ENCODE data around the gene GLB1L3. TPM values are rescaled to one million over a fixed set of nuclear protein-coding genes. Genes with fewer than 3 reads are reported as not detected.

GLB1L3 gene
- total and polyA plus RNA-seq, 2 of the 4 experiments (the other 2 are of a cell fraction) = not detected

DNA sequence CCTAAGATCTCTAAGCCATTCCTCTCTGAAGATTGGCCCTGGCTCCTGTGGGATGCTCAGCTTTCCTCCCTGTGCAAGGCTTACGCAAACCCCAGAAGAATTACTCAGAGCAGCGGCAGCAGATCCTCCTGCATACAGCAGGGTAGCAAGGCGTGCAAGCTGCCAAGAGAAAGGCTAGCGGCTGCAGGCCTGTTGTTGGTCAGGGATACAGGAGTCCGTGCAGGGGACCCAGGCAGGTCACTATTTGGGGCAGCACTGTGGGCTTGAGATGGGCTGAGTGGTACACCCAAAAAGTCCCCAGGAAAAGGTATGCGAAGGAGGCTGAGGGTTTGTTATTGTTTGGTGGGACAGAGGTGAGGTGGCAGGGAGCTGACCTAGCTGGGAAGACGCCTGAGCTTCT is 57.1 kb downstream of the GLB1L3 start:
- Histone ChIP-seq H3K9me3 (ENCODE audit: control insufficient read depth, insufficient read depth, low read length) (no peaks in the 10 kb centered on the region; the same call in 1 of the 2 replicates), H3K18ac (ENCODE audit: low read depth, low read length) (no peak overlapping the region), H3K79me1 (ENCODE audit: low read depth in 1 of 2, low read length in 2 of 2) (no peaks in the 10 kb centered on the region), H3K9me1 (ENCODE audit: insufficient read depth, low read length) (no peaks in the 10 kb centered on the region), H3K36me3 (ENCODE audit: control insufficient read depth, insufficient read depth, low read length) (no peaks in the 10 kb centered on the region), H2AFZ (replicated peaks; ENCODE audit: low read length, poor library complexity) (no peak overlapping the region), H4K20me1 (ENCODE audit: insufficient read depth, low read length) (no peaks in the 10 kb centered on the region), H2BK120ac (ENCODE audit: low read depth, low read length) (no peak overlapping the region), H2BK5ac (ENCODE audit: low read depth, low read length, poor library complexity, severe bottlenecking) (no peak overlapping the region), H4K5ac (ENCODE audit: low read depth, low read length) (no peak overlapping the region), H2BK15ac (ENCODE audit: low read depth, low read length) (no peak overlapping the region), H3K4me2 (ENCODE audit: low read depth, low read length) (no peak overlapping the region), H3K4me3 (ENCODE audit: insufficient read depth, low read depth, low read length) (no peak overlapping the region), H4K8ac (ENCODE audit: low read depth in 2 of 2, low read length in 2 of 2) (no peak overlapping the region), H2AK5ac (ENCODE audit: low read depth, low read length) (no peak overlapping the region), H3K9ac (ENCODE audit: low read depth, low read length) (no peak overlapping the region), H3K27ac (ENCODE audit: insufficient read depth, low read length) (no peak overlapping the region), H4K91ac (ENCODE audit: insufficient read depth, low read depth, low read length) (no peak overlapping the region), H3K4me1 (ENCODE audit: control insufficient read depth, insufficient read depth, low read length) (no peaks in the 10 kb centered on the region), H3K56ac (ENCODE audit: extremely low read depth, insufficient read depth, low read length) (no peak overlapping the region), H3K4ac (ENCODE audit: low read depth, low read length) (no peak overlapping the region), H3K23ac (ENCODE audit: low read depth, low read length) (no peak overlapping the region), H3K27me3 (ENCODE audit: control insufficient read depth, insufficient read depth, low read length) (peaks cover 14% of the 10 kb centered on the region), H3K14ac (replicated peaks; ENCODE audit: low read depth, low read length) (no peak overlapping the region), H2AK9ac (replicated peaks; ENCODE audit: low read depth, low read length, poor library complexity) (no peak overlapping the region), H2BK20ac (ENCODE audit: low read depth, low read length) (no peak overlapping the region)
- dilution Hi-C loops (cut with HindIII; ENCODE audit: low sequenced_read_pairs, unreplicated experiment) = no loop called here
- no peak for TF ChIP-seq CHD1 (IDR thresholded peaks at IDR 0.05; ENCODE audit: low read depth, low read length)
- no peak for TF ChIP-seq NFE2L2 (IDR thresholded peaks at IDR 0.05; ENCODE audit: low read depth, low read length)
- TF ChIP-seq MAFK (IDR thresholded peaks at IDR 0.05; ENCODE audit: low read depth, low read length) = no peak
- TF ChIP-seq, protein P1, sequence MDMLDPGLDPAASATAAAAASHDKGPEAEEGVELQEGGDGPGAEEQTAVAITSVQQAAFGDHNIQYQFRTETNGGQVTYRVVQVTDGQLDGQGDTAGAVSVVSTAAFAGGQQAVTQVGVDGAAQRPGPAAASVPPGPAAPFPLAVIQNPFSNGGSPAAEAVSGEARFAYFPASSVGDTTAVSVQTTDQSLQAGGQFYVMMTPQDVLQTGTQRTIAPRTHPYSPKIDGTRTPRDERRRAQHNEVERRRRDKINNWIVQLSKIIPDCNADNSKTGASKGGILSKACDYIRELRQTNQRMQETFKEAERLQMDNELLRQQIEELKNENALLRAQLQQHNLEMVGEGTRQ (IDR thresholded peaks at IDR 0.05; ENCODE audit: low read depth, low read length) = no peak
- TF ChIP-seq CEBPB (IDR thresholded peaks at IDR 0.05; ENCODE audit: low read depth, low read length) = no peak
- TF ChIP-seq FOS (IDR thresholded peaks at IDR 0.05; ENCODE audit: low read depth, low read length) = no peak
- TF ChIP-seq, protein P2, sequence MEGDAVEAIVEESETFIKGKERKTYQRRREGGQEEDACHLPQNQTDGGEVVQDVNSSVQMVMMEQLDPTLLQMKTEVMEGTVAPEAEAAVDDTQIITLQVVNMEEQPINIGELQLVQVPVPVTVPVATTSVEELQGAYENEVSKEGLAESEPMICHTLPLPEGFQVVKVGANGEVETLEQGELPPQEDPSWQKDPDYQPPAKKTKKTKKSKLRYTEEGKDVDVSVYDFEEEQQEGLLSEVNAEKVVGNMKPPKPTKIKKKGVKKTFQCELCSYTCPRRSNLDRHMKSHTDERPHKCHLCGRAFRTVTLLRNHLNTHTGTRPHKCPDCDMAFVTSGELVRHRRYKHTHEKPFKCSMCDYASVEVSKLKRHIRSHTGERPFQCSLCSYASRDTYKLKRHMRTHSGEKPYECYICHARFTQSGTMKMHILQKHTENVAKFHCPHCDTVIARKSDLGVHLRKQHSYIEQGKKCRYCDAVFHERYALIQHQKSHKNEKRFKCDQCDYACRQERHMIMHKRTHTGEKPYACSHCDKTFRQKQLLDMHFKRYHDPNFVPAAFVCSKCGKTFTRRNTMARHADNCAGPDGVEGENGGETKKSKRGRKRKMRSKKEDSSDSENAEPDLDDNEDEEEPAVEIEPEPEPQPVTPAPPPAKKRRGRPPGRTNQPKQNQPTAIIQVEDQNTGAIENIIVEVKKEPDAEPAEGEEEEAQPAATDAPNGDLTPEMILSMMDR (conservative IDR thresholded peaks at IDR 0.05; ENCODE audit: low read depth, low read length) = no peak
- TF ChIP-seq MXI1 (IDR thresholded peaks at IDR 0.05; ENCODE audit: borderline replicate concordance, low read depth, low read length) = no peak
- no peak for TF ChIP-seq RAD21 (IDR thresholded peaks at IDR 0.05; ENCODE audit: low read length)
- TF ChIP-seq RCOR1 (IDR thresholded peaks at IDR 0.05; ENCODE audit: insufficient replicate concordance, low read length) = no peak
- TF ChIP-seq POLR2A (IDR thresholded peaks at IDR 0.05; ENCODE audit: low read depth, low read length) = no peak
- no peak for TF ChIP-seq SMC3 (IDR thresholded peaks at IDR 0.05; ENCODE audit: low read depth, low read length)
- no peak for TF ChIP-seq MAZ (IDR thresholded peaks at IDR 0.05; ENCODE audit: borderline replicate concordance, low read depth, low read length)
- no peak for TF ChIP-seq RFX5 (IDR thresholded peaks at IDR 0.05; ENCODE audit: low read depth, low read length)
- TF ChIP-seq, protein P3, sequence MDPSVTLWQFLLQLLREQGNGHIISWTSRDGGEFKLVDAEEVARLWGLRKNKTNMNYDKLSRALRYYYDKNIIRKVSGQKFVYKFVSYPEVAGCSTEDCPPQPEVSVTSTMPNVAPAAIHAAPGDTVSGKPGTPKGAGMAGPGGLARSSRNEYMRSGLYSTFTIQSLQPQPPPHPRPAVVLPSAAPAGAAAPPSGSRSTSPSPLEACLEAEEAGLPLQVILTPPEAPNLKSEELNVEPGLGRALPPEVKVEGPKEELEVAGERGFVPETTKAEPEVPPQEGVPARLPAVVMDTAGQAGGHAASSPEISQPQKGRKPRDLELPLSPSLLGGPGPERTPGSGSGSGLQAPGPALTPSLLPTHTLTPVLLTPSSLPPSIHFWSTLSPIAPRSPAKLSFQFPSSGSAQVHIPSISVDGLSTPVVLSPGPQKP (IDR thresholded peaks at IDR 0.05; ENCODE audit: borderline replicate concordance, low read depth, low read length) = no peak
- no peak for TF ChIP-seq BHLHE40 (IDR thresholded peaks at IDR 0.05; ENCODE audit: low read depth, low read length)
- WGBS, 2 experiments (ENCODE audit: extremely low coverage in 2 of 2, insufficient read length in 1 of 2) = 51% methylated on average over 6 of the region's 7 CpGs; no CpG with 5 or more reads in 1 of the 2 experiments
- POLR2A ChIA-PET (ENCODE audit: unreplicated experiment) = no interaction called here
- ATAC-seq (ENCODE audit: low read depth) (no peak), DNase-seq (no peak)
- intact Hi-C loops (cut with micrococcal nuclease) = no loop called here
- in situ Hi-C loops (cut with MboI; ENCODE audit: low sequenced_read_pairs) = no loop called here
- BruUV-seq (replicated peaks) = no TSS peak
- CTCF ChIA-PET = interaction anchor here (0.7 kb wide), 1 partner anchor 627 kb away, joined by 3 read pairs; no protein-coding TSS in a partner anchor

All from IMR-90 (cell line).